KBM-7 (cell line): ENCODE measurements around the gene MAPK11.
A peak's percentile ranks its signal among the peaks of the same experiment; 100 is the strongest.

Experiments used
- DNase-seq: peaks from one replicate; pipeline ENCODE4 v3.0.0-alpha.2; 2015
- in situ Hi-C: fragments of 300-500 bp; cut with MboI; formaldehyde crosslinking; loops from 2 replicates; pipeline ENCODE4 v1.14.3; 2020; ENCODE audit warnings: low sequenced_read_pairs, low pct_unique_long_range_greater_than_20kb, mixed read lengths

Gene MAPK11

GRCh38 chr22:50297510-50298265, 27.5 kb upstream of the MAPK11 start:
- in situ Hi-C loops = no loop called here
- no peak for DNase-seq

DNA sequence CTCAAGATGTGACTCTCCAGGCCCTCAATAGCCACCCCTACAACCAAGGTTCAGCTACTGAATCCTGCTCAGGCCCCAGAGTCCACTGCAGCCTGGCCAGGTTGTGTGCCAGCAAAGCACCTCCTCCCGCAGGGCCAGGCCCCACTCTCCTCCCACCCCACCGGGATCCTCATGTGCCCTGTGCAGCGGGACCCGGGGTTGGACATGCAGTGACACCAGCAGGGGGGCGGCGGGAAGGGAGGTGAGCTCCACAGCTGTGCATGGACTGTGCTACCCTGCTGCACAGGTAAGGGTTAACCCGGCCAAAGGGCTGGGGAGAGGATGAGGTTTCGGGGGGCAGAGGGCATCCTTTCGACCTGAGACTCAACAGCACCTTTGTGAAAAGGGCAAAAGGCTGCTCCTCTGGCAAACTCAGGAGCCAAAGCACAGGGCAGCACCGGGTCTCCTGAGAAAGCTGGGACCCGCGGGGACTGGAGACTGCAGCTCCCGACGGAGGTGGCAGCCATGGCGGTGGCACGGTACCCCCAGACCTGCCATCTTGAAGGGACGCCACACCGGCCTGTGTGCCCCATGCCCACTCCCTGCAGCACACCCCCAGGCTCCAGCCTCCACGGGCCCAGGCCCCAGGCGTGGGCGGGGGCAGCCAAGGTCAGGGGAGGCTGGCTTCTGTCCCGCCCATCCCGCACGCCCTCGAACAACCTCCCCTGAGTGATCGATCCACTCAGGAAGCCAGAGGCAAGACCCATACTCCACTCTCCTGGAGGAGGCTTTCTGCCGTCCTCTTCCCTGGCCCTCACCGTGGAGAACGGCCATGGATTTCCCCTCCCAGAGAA, 26.7 kb upstream of the MAPK11 start:
- DNase-seq = no peak
- in situ Hi-C loops = no loop called here

GRCh38 chr22:50294319-50294656, 24.1 kb upstream of the MAPK11 start:
- in situ Hi-C loops = no loop called here
- DNase-seq = no peak

GRCh38 chr22:50293441-50294318, 23.5 kb upstream of the MAPK11 start:
- in situ Hi-C loops = no loop called here
- peak; percentile 83 for DNase-seq

DNA sequence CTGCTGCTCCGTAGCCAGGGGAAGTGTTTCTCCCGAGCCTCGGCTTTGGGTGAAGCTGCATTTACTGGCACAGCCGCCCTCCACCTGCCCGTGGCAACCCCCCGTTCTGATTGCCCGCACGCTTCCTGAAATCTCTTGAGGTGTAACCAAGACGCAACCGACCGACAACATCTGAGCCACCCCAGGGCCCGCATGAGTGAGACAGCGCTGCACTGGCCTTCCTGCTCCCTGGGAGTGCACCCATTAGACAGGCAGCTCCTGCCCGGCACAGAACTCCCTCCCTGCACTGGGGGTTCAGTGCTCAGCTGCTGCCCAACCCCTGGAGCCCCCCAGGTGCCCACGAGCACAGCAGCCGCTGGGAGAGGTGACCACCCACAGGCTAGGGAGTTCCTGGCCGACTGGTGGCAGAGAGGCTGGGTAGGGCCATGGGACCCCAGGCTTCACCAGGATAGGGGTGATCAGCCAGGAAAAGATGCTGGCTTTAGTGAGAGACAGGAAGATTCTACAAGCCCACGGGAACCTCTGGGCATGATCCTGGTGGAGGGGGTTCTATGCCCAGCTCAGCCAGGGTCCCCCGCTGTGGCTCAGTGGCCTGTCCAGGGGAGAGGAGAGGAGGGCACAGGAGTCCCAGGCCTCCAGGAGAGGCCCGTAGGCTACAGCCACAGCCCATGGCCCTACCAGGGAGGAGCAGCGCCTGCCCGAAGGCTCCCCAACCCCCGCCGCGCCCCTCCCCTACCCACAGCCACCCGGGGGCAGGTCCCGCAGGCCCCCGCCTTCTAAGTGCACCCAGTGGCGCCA, 22.7 kb upstream of the MAPK11 start:
- in situ Hi-C loops = no loop called here
- DNase-seq = peak; percentile 68

GRCh38 chr22:50289942-50290630, 19.9 kb upstream of the MAPK11 start:
- in situ Hi-C loops = no loop called here
- no peak for DNase-seq

- in situ Hi-C loops = no loop called here
Measured at GRCh38 chr22:50289151-50289941, 19.2 kb upstream of the MAPK11 start.

GRCh38 chr22:50287731-50288130, 17.6 kb upstream of the MAPK11 start:
- no peak for DNase-seq
- in situ Hi-C loops = no loop called here

More at GRCh38 chr22:50289151-50289941, 19.2 kb upstream of the MAPK11 start:
- DNase-seq = no peak

DNA sequence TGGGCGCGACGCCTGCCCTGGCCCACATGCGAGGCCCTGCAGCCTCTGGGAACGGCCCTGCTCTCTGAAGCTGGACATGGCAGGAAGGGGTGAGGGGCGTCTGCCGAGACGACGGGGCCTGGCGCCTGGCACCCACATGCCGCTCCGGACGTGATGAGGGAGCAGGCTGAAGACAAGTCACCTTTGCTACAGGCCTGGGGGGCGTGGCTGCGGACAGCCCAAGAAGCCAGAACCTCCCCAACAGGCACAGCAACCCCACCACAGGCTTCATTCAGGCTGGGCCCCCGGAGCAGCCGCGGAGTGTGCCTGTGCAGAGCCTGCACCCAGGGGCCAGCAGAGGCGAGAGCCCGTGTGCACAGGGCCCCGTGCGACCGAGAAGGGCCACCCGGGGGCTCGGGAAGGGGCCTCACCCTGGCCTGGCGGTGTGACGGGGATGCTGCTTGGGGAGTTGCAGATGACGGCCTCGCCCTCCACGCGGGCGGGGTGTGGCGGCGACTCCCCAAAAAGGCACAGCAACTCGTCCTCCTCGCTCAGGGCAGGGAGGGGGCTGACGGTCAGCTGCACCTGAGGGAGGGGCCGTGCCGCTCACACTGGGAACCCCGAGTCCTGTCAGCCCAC, 16.6 kb upstream of the MAPK11 start:
- DNase-seq = no peak

DNA sequence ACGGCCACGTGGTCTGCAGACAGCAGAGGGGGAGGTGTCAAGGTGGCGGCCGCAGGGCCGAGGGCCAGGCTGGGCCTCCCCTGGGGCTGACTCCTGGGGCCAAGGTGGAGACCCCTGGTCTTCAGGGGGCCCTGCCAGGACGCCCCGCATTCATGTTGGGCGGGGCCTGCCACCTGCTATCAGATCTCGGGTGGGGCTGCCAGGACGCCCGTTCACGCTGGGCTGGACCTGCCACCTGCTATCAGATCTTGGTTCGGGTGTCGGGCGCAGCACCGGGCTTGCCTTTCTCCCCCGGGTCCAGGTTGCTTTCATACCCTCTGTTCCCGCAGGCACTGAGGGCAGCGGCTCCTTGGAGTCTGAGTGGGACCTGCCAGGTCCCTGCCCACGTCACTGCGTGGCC, 16.1 kb upstream of the MAPK11 start:
- DNase-seq = no peak
- in situ Hi-C loops = no loop called here

More for the DNA sequence above, 16.6 kb upstream of the MAPK11 start:
- in situ Hi-C loops = no loop called here

GRCh38 chr22:50285568-50286229, 15.5 kb upstream of the MAPK11 start:
- in situ Hi-C loops = no loop called here
- DNase-seq = no peak

GRCh38 chr22:50284479-50284878, 14.3 kb upstream of the MAPK11 start:
- in situ Hi-C loops = no loop called here

DNA sequence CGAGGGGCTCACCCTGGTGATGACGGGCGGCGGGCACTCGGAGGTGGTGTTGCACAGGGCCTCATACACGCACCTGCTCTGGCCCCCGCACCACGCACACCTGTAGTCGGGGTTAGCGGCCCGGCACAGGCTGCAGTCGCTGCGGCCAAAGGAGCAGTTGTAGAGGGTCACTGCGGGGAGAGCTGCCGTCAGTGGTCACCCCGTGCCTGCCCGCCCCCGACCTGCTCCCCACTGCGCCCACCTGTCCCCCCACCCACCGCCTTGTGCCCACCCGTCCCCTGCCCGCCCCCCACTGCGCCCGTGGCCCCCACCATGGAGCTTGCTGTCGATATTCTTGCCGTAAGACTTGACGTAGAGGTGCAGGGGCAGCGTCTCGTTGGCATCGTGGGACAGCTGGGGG, 13.6 kb upstream of the MAPK11 start:
- in situ Hi-C loops = no loop called here

More at GRCh38 chr22:50284479-50284878, 14.3 kb upstream of the MAPK11 start:
- DNase-seq = no peak

GRCh38 chr22:50282361-50283155, 12.4 kb upstream of the MAPK11 start:
- no peak for DNase-seq
- in situ Hi-C loops = no loop called here

More for the DNA sequence above, 13.6 kb upstream of the MAPK11 start:
- no peak for DNase-seq

DNA sequence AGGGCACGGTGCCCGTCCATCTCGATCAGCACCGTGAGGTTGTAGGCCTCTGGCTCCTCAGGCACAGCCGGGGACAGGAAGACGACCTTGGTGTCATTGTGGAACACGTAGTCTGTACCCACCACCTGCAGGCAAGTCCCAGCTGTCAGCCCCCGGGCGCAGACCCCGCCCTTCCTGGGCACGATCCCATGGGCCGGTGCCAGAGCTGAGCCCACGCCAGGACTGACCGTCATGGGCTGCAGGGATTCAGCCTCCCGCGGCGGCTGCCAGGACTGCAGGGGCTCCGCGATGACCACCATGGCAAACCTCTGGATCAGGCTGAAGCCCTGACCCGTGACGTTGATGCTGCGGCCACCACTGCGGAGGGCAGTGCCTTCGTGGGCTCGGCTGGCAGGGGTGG, 11.8 kb upstream of the MAPK11 start:
- in situ Hi-C loops = no loop called here
- DNase-seq = no peak

DNA sequence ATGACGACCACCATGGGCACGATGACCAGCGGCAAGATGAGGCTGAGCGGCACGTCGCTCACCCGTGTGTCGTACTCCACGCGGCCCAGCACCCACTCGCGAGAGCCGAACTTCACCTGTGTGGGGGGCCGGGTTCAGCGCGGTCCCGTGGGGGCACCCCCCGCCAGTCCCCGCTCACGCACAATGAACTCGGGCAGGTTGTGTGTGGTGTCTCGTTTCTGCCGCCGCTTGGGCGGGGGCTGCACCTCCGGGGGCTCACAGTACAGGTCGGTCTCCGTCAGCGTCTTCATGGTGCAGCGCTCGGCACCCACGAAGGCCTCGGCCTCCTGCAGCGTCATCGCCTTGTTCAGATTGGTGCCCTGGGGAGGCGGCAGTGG, 11.2 kb upstream of the MAPK11 start:
- no peak for DNase-seq
- in situ Hi-C loops = no loop called here
